Endothelial cell of umbilical vein (primary cell): ENCODE results near the gene DNM2. TPM values are rescaled to one million over a fixed set of nuclear protein-coding genes. Genes with fewer than 3 reads are reported as not detected.

Experiments
- BruUV-seq: library from RNA; stranded (reverse); fragments of 400-500 nt; replicated peaks from 2 replicates; lab custom pipeline; 2021; lab: Mats Ljungman, UMichigan
- CTCF ChIA-PET: fragments of 300-600, 350-600 bp; sonication (Branson Sonifier 250); formaldehyde crosslinking; loops from one replicate; lab custom pipeline; 2021; ENCODE audit warnings: antibody characterized with exemption, inconsistent platforms; lab: Charles Lee
- POLR2A ChIA-PET: fragments of 300-600, 350-600 bp; sonication (Branson Sonifier 250); formaldehyde crosslinking; loops from one replicate; lab custom pipeline; 2021; ENCODE audit warnings: antibody characterized with exemption, inconsistent platforms; lab: Charles Lee
- DNase-seq: peaks from one replicate; pipeline ENCODE4 v3.0.0-alpha.2; 2011; ENCODE audit warnings: low read depth, low spot score
- FAIRE-seq: peaks from 2 replicates; lab custom pipeline; 2011; peaks lifted over from hg19 to GRCh38; lab: Jason Lieb, UNC
- H2AFZ ChIP-seq: 2 replicates; pipeline ENCODE4 v1.6.0; 2012; ENCODE audit warnings: low read depth, low read length, control low read depth, inconsistent platforms
- H3K27ac ChIP-seq: 2 replicates; pipeline ENCODE4 v1.5.1; 2011; ENCODE audit warnings: low read depth, mild to moderate bottlenecking, control low read depth, low read length, moderate library complexity; ENCODE audit not compliant: insufficient read depth
- H3K27me3 ChIP-seq, 2 experiments: 2 replicates each; pipeline versions ENCODE4 v1.6.0 to v1.6.1; 2011; ENCODE audit warnings: low read length in 2 of 2, mixed read lengths in 1 of 2; ENCODE audit not compliant: control insufficient read depth in 2 of 2, insufficient read depth in 2 of 2
- H3K36me3 ChIP-seq, 2 experiments: 2 replicates in 1 of 2; 3 replicates in 1 of 2; pipeline ENCODE4 v1.5.1; 2011; ENCODE audit warnings: low read length in 2 of 2, mild to moderate bottlenecking in 1 of 2, moderate library complexity in 1 of 2; ENCODE audit not compliant: control insufficient read depth in 2 of 2, insufficient read depth in 2 of 2; ENCODE audit errors: extremely low read depth in 1 of 2
- H3K4me1 ChIP-seq: 3 replicates; pipeline ENCODE4 v1.5.1; 2011; ENCODE audit warnings: mild to moderate bottlenecking, low read length; ENCODE audit not compliant: control insufficient read depth, insufficient read depth; ENCODE audit errors: extremely low read depth
- H3K4me2 ChIP-seq: 2 replicates; pipeline ENCODE4 v1.6.1; 2011; ENCODE audit warnings: low read length, control low read depth, mixed read lengths; ENCODE audit not compliant: insufficient read depth
- H3K4me3 ChIP-seq, 3 experiments: fragments of 200-600 bp in 1 of 3; sonication (generic), shearing (Covaris generic) in 1 of 3; replicated peaks in 1 of 3; 2 replicates each; pipeline ENCODE4 v1.5.1; 2011 to 2016; ENCODE audit warnings: control low read depth in 3 of 3, low read length in 3 of 3, mild to moderate bottlenecking in 2 of 3, inconsistent platforms in 1 of 3, low read depth in 1 of 3, moderate library complexity in 1 of 3; ENCODE audit not compliant: insufficient read depth in 1 of 3
- H3K79me2 ChIP-seq: 2 replicates; pipeline ENCODE4 v1.6.0; 2012; ENCODE audit warnings: low read length, inconsistent platforms; ENCODE audit not compliant: control insufficient read depth, insufficient read depth
- H3K9ac ChIP-seq: replicated peaks from 2 replicates; pipeline ENCODE3; 2011; ENCODE audit warnings: low read length, control low read depth; ENCODE audit not compliant: insufficient read depth; ENCODE audit errors: extremely low read depth
- H3K9me1 ChIP-seq: replicated peaks from 3 replicates; pipeline ENCODE4 v1.6.0; 2011; ENCODE audit warnings: mild to moderate bottlenecking, low read length; ENCODE audit not compliant: control insufficient read depth, insufficient read depth; ENCODE audit errors: extremely low read depth
- H3K9me3 ChIP-seq: replicated peaks from 2 replicates; pipeline ENCODE4 v1.5.1; 2012; ENCODE audit warnings: low read length, inconsistent platforms; ENCODE audit not compliant: control insufficient read depth, insufficient read depth
- H4K20me1 ChIP-seq: replicated peaks from 2 replicates; pipeline ENCODE3; 2011; ENCODE audit warnings: mild to moderate bottlenecking, low read length; ENCODE audit not compliant: control insufficient read depth, insufficient read depth; ENCODE audit errors: extremely low read depth
- EZH2 ChIP-seq: IDR thresholded peaks from 2 replicates; pipeline ENCODE4 v1.6.1; 2012; ENCODE audit warnings: borderline replicate concordance, low read depth, mild to moderate bottlenecking, moderate library complexity, low read length, inconsistent platforms; ENCODE audit not compliant: severe bottlenecking
- FOS ChIP-seq: IDR thresholded peaks from 2 replicates; pipeline ENCODE4 v1.6.1; 2011; ENCODE audit warnings: mild to moderate bottlenecking, low read length, moderate library complexity, borderline replicate concordance; ENCODE audit not compliant: insufficient read depth
- GATA2 ChIP-seq: IDR thresholded peaks from 2 replicates; pipeline ENCODE4 v1.7.0; 2011; ENCODE audit warnings: low read depth, mild to moderate bottlenecking, moderate library complexity, mixed read lengths, low read length; ENCODE audit not compliant: insufficient read length, insufficient read depth
- JUN ChIP-seq: IDR thresholded peaks from 2 replicates; pipeline ENCODE4 v1.6.1; 2011; ENCODE audit warnings: borderline replicate concordance, low read depth; ENCODE audit not compliant: insufficient read length, insufficient read depth
- MYC ChIP-seq: IDR thresholded peaks from one replicate; pipeline ENCODE4 v1.6.1; 2011; ENCODE audit warnings: mild to moderate bottlenecking, low read depth, low read length
- POLR2A ChIP-seq: IDR thresholded peaks from 2 replicates; pipeline ENCODE4 v1.6.1; 2012; ENCODE audit warnings: low read depth, mild to moderate bottlenecking, control low read depth, low read length
- POLR2AphosphoS5 ChIP-seq: IDR thresholded peaks from 2 replicates; pipeline ENCODE4 v1.6.1; 2012; ENCODE audit warnings: low read depth, mild to moderate bottlenecking, control low read depth, low read length, moderate library complexity; ENCODE audit not compliant: insufficient read depth
- dilution Hi-C: fragments of 300-500 bp; cut with MboI; formaldehyde crosslinking; loops from one replicate; pipeline ENCODE4 v1.15.0; 2019; ENCODE audit warnings: low sequenced_read_pairs; ENCODE audit not compliant: extremely low pct_ligation_motif_present
- intact Hi-C: fragments of 100-400 bp; cut with micrococcal nuclease; formaldehyde crosslinking; loops from one replicate; pipeline ENCODE4 v1.10.0; 2022
- polyA plus RNA-seq, 4 experiments: library from polyadenylated mRNA; depleted of rRNA in 3 of 4; stranded (reverse) in 3 of 4; unstranded in 1 of 4; fragments of >200 nt; gene quantifications; 2 replicates each; pipeline versions ENCODE4 v1.2.1 to v1.2.3, GENCODE V29; 2011 to 2012; ENCODE audit warnings: missing spikeins in 1 of 4
- total RNA-seq: library from RNA; stranded (reverse); gene quantifications from 2 replicates; pipeline ENCODE4 v1.2.3, GENCODE V29; 2021
- TF ChIP-seq, protein P1 (sequence below): IDR thresholded peaks from 2 replicates; pipeline ENCODE4 v1.6.1; 2011; ENCODE audit not compliant: insufficient read depth, insufficient read length
- TF ChIP-seq, protein P2 (sequence below), 2 donors: IDR thresholded peaks; 1 replicate in 1 of 2; 2 replicates in 1 of 2; pipeline ENCODE4 v1.5.1; 2011; ENCODE audit warnings: low read length in 2 of 2, mild to moderate bottlenecking in 2 of 2, moderate library complexity in 2 of 2, control low read depth in 1 of 2, inconsistent platforms in 1 of 2, low read depth in 1 of 2; ENCODE audit not compliant: insufficient read depth in 1 of 2; ENCODE audit errors: extremely low read depth in 1 of 2

Gene DNM2
- total and polyA plus RNA-seq, 2 donors (not counting 3 experiments of a cell fraction or from before 2014, with no cell fraction given): 81.8 to 175 TPM

GRCh38 chr19:10725415-10725814 lies 7.5 kb downstream of the DNM2 start:
- Histone ChIP-seq H2AFZ (no peak overlapping the region), H3K4me1 (no peaks in the 10 kb centered on the region), H3K9me3 (no peaks in the 10 kb centered on the region), H3K27ac (no peak overlapping the region), H3K4me2 (no peak overlapping the region), H3K9me1 (no peaks in the 10 kb centered on the region), H3K4me3 (no peak overlapping the region), H3K27me3 (no peaks in the 10 kb centered on the region), H3K9ac (no peak overlapping the region), H3K36me3 (no peaks in the 10 kb centered on the region), H3K79me2 (peaks cover 94% of the 10 kb centered on the region), H4K20me1 (peaks cover 3% of the 10 kb centered on the region)
- POLR2A ChIA-PET: no interaction called here
- no TSS peak for BruUV-seq
- dilution Hi-C loops: no loop called here
- TF ChIP-seq POLR2A (no peak), POLR2AphosphoS5 (no peak), EZH2 (no peak), FOS (no peak), JUN (no peak), GATA2 (no peak), MYC (no peak)
- TF ChIP-seq, protein P1, sequence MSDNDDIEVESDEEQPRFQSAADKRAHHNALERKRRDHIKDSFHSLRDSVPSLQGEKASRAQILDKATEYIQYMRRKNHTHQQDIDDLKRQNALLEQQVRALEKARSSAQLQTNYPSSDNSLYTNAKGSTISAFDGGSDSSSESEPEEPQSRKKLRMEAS: no peak
- TF ChIP-seq, protein P2, sequence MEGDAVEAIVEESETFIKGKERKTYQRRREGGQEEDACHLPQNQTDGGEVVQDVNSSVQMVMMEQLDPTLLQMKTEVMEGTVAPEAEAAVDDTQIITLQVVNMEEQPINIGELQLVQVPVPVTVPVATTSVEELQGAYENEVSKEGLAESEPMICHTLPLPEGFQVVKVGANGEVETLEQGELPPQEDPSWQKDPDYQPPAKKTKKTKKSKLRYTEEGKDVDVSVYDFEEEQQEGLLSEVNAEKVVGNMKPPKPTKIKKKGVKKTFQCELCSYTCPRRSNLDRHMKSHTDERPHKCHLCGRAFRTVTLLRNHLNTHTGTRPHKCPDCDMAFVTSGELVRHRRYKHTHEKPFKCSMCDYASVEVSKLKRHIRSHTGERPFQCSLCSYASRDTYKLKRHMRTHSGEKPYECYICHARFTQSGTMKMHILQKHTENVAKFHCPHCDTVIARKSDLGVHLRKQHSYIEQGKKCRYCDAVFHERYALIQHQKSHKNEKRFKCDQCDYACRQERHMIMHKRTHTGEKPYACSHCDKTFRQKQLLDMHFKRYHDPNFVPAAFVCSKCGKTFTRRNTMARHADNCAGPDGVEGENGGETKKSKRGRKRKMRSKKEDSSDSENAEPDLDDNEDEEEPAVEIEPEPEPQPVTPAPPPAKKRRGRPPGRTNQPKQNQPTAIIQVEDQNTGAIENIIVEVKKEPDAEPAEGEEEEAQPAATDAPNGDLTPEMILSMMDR (IDR thresholded peaks at IDR 0.05; ENCODE audit: extremely low read depth in 1 of 2, insufficient read depth in 1 of 2, low read depth in 1 of 2, low read length in 2 of 2): no peak
- CTCF ChIA-PET: no interaction called here
- no peak for FAIRE-seq
- DNase-seq: no peak
- intact Hi-C loops: no loop called here
